NCI-H345 treated with DMSO at 0.1 percent for 48 hours (cell line): ENCODE measurements around the gene RFFL.
"Not testable (repeated sequence)": the region's sequence is repeated elsewhere in the genome, so short reads cannot be mapped to it uniquely, and the experiment has no call there.

Experiments
- DNase-seq: peaks from one replicate; lab custom pipeline; 2025; ENCODE audit not compliant: unreplicated experiment; lab: John Stamatoyannopoulos, UW

The RFFL gene

GRCh38 chr17:35048685-35049379 lies 14.7 kb downstream of the RFFL start:
- no peak for DNase-seq

- no peak for DNase-seq
Measured at GRCh38 chr17:35046740-35047283, 16.7 kb downstream of the RFFL start.

- DNase-seq: no peak
Measured at GRCh38 chr17:35046245-35046644, 17.3 kb downstream of the RFFL start.

- DNase-seq: not testable (repeated sequence)
Measured at GRCh38 chr17:35045458-35045979, 18.0 kb downstream of the RFFL start.

- DNase-seq: no peak
Measured at GRCh38 chr17:35044181-35044580, 19.3 kb downstream of the RFFL start.

GRCh38 chr17:35041390-35041789 lies 22.1 kb downstream of the RFFL start:
- DNase-seq: no peak

GRCh38 chr17:35038453-35038852 lies 25.1 kb downstream of the RFFL start:
- DNase-seq: no peak

GRCh38 chr17:35030780-35031179 lies 32.7 kb downstream of the RFFL start:
- no peak for DNase-seq

- DNase-seq: no peak
Measured at GRCh38 chr17:35028531-35029262, 34.8 kb downstream of the RFFL start.

GRCh38 chr17:35028097-35028496 lies 35.4 kb downstream of the RFFL start:
- not testable (repeated sequence) for DNase-seq

- no peak for DNase-seq
Measured at GRCh38 chr17:35025541-35025940, 38.0 kb downstream of the RFFL start.

GRCh38 chr17:35023538-35023937 lies 40.0 kb downstream of the RFFL start:
- no peak for DNase-seq

- DNase-seq: peak; percentile 59
Measured at GRCh38 chr17:35022536-35023063, 40.9 kb downstream of the RFFL start.

GRCh38 chr17:35021520-35022380 lies 41.8 kb downstream of the RFFL start:
- DNase-seq: no peak

- DNase-seq: no peak
Measured at GRCh38 chr17:35019386-35020179, 43.9 kb downstream of the RFFL start.

- DNase-seq: no peak
Measured at GRCh38 chr17:35018814-35019213, 44.7 kb downstream of the RFFL start.

- no peak for DNase-seq
Measured at GRCh38 chr17:35017021-35017420, 46.5 kb downstream of the RFFL start.

GRCh38 chr17:35016369-35016768 lies 47.1 kb downstream of the RFFL start:
- DNase-seq: no peak

GRCh38 chr17:35011671-35012216 lies 51.8 kb downstream of the RFFL start:
- DNase-seq: no peak

GRCh38 chr17:35010093-35010492 lies 53.4 kb downstream of the RFFL start:
- DNase-seq: no peak
